Ishikawa (cell line): Measurements from ENCODE around the gene ZNF319.

ENCODE experiments used
- CEBPB ChIP-seq: IDR thresholded peaks from 2 replicates; pipeline ENCODE4 v1.6.1; 2012
- EGR1 ChIP-seq: IDR thresholded peaks from 2 replicates; pipeline ENCODE4 v1.6.1; 2012
- EP300 ChIP-seq: IDR thresholded peaks from 2 replicates; pipeline ENCODE4 v1.6.1; 2012; ENCODE audit warnings: borderline replicate concordance
- FOXM1 ChIP-seq: IDR thresholded peaks from 2 replicates; pipeline ENCODE4 v1.6.1; 2012; ENCODE audit warnings: low read depth, borderline replicate concordance
- RAD21 ChIP-seq: IDR thresholded peaks from 2 replicates; pipeline ENCODE4 v1.6.1; 2012; ENCODE audit warnings: low read depth
- TAF1 ChIP-seq: IDR thresholded peaks from 2 replicates; pipeline ENCODE4 v1.6.1; 2012; ENCODE audit warnings: low read depth, mild to moderate bottlenecking
- USF1 ChIP-seq: IDR thresholded peaks from 2 replicates; pipeline ENCODE4 v1.6.1; 2012
- YY1 ChIP-seq: IDR thresholded peaks from 2 replicates; pipeline ENCODE4 v1.6.1; 2012; ENCODE audit warnings: low read depth
- ZBTB7A ChIP-seq: IDR thresholded peaks from 2 replicates; pipeline ENCODE4 v1.6.1; 2012; ENCODE audit warnings: low read depth
- TF ChIP-seq, protein P1 (sequence below): IDR thresholded peaks from 2 replicates; pipeline ENCODE4 v1.6.1; 2012; ENCODE audit warnings: low read depth, mild to moderate bottlenecking
- TF ChIP-seq, protein P2 (sequence below): IDR thresholded peaks from 2 replicates; pipeline ENCODE4 v1.6.1; 2012

- TF ChIP-seq RAD21 (no peak), ZBTB7A (no peak), YY1 (no peak), CEBPB (no peak), TAF1 (no peak), USF1 (no peak), FOXM1 (no peak), EGR1 (no peak), EP300 (no peak)
- TF ChIP-seq, protein P1, sequence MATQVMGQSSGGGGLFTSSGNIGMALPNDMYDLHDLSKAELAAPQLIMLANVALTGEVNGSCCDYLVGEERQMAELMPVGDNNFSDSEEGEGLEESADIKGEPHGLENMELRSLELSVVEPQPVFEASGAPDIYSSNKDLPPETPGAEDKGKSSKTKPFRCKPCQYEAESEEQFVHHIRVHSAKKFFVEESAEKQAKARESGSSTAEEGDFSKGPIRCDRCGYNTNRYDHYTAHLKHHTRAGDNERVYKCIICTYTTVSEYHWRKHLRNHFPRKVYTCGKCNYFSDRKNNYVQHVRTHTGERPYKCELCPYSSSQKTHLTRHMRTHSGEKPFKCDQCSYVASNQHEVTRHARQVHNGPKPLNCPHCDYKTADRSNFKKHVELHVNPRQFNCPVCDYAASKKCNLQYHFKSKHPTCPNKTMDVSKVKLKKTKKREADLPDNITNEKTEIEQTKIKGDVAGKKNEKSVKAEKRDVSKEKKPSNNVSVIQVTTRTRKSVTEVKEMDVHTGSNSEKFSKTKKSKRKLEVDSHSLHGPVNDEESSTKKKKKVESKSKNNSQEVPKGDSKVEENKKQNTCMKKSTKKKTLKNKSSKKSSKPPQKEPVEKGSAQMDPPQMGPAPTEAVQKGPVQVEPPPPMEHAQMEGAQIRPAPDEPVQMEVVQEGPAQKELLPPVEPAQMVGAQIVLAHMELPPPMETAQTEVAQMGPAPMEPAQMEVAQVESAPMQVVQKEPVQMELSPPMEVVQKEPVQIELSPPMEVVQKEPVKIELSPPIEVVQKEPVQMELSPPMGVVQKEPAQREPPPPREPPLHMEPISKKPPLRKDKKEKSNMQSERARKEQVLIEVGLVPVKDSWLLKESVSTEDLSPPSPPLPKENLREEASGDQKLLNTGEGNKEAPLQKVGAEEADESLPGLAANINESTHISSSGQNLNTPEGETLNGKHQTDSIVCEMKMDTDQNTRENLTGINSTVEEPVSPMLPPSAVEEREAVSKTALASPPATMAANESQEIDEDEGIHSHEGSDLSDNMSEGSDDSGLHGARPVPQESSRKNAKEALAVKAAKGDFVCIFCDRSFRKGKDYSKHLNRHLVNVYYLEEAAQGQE, result no peak
- TF ChIP-seq, protein P2, sequence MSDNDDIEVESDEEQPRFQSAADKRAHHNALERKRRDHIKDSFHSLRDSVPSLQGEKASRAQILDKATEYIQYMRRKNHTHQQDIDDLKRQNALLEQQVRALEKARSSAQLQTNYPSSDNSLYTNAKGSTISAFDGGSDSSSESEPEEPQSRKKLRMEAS, result no peak
These were observed 10.4 kb upstream of the ZNF319 start for GRCh38 chr16:58010886-58011285.
